ENCODE results near the gene PDE6A.
"Not testable (repeated sequence)": the region's sequence is repeated elsewhere in the genome, so short reads cannot be mapped to it uniquely, and the experiment has no call there.

The PDE6A gene

GRCh38 chr5:149942741-149943169 is 1.8 kb downstream of the PDE6A start:
- not testable (repeated sequence) for H3K4me2 ChIP-seq (ENCODE audit: low read length); H3K9me3 ChIP-seq (ENCODE audit: control insufficient read depth, low read length); H3K79me2 ChIP-seq; H3K36me3 ChIP-seq (ENCODE audit: control insufficient read depth, insufficient read depth, low read length); H2AFZ ChIP-seq; H3K27me3 ChIP-seq (ENCODE audit: control insufficient read depth, insufficient read depth, low read length); H3K4me1 ChIP-seq; H3K27ac ChIP-seq; H3K9ac ChIP-seq; H3K4me3 ChIP-seq (ENCODE audit: low read depth, low read length)

- H2AFZ ChIP-seq = no peak overlapping the region
- H3K36me3 ChIP-seq (ENCODE audit: control insufficient read depth, insufficient read depth, low read length) = no peaks in the 10 kb centered on the region
- no peaks in the 10 kb centered on the region for H3K79me2 ChIP-seq
- peaks cover 4% of the 10 kb centered on the region for H3K4me1 ChIP-seq
- no peaks in the 10 kb centered on the region for H3K27me3 ChIP-seq (ENCODE audit: control insufficient read depth, insufficient read depth, low read length)
- no peak overlapping the region for H3K9ac ChIP-seq
- TF ChIP-seq CTCF (IDR thresholded peaks at IDR 0.05) = no peak
- no peak overlapping the region for H3K27ac ChIP-seq
- no peak overlapping the region for H3K4me3 ChIP-seq (ENCODE audit: low read depth, low read length)
- H3K9me3 ChIP-seq (ENCODE audit: control insufficient read depth, low read length) = no peaks in the 10 kb centered on the region
- H3K4me2 ChIP-seq (ENCODE audit: low read length) = no peak overlapping the region
Observed at GRCh38 chr5:149942199-149942598, 2.4 kb downstream of the PDE6A start.

GRCh38 chr5:149941795-149942194 is 2.8 kb downstream of the PDE6A start:
- no peaks in the 10 kb centered on the region for H3K27me3 ChIP-seq (ENCODE audit: control insufficient read depth, insufficient read depth, low read length)
- H3K36me3 ChIP-seq (ENCODE audit: control insufficient read depth, insufficient read depth, low read length) = no peaks in the 10 kb centered on the region
- no peak overlapping the region for H3K4me3 ChIP-seq (ENCODE audit: low read depth, low read length)
- H3K79me2 ChIP-seq = no peaks in the 10 kb centered on the region
- H2AFZ ChIP-seq = no peak overlapping the region
- H3K9me3 ChIP-seq (ENCODE audit: control insufficient read depth, low read length) = no peaks in the 10 kb centered on the region
- TF ChIP-seq CTCF (IDR thresholded peaks at IDR 0.05) = no peak
- H3K27ac ChIP-seq = no peak overlapping the region
- H3K9ac ChIP-seq = no peak overlapping the region
- H3K4me2 ChIP-seq (ENCODE audit: low read length) = no peak overlapping the region
- H3K4me1 ChIP-seq = peaks cover 4% of the 10 kb centered on the region

GRCh38 chr5:149940941-149941644 is 3.5 kb downstream of the PDE6A start:
- Histone ChIP-seq H3K4me2 (ENCODE audit: low read length) (no peak overlapping the region), H3K79me2 (no peaks in the 10 kb centered on the region), H3K36me3 (ENCODE audit: control insufficient read depth, insufficient read depth, low read length) (no peaks in the 10 kb centered on the region), H3K4me3 (ENCODE audit: low read depth, low read length) (no peak overlapping the region), H3K9me3 (ENCODE audit: control insufficient read depth, low read length) (no peaks in the 10 kb centered on the region), H3K4me1 (peaks cover 4% of the 10 kb centered on the region), H3K27ac (no peak overlapping the region), H3K27me3 (ENCODE audit: control insufficient read depth, insufficient read depth, low read length) (no peaks in the 10 kb centered on the region), H2AFZ (no peak overlapping the region), H3K9ac (no peak overlapping the region)
- no peak for TF ChIP-seq CTCF (IDR thresholded peaks at IDR 0.05)

GRCh38 chr5:149940077-149940574 is 4.5 kb downstream of the PDE6A start:
- H3K4me2 ChIP-seq (ENCODE audit: low read length) = no peak overlapping the region
- H3K79me2 ChIP-seq = no peaks in the 10 kb centered on the region
- no peak overlapping the region for H3K4me3 ChIP-seq (ENCODE audit: low read depth, low read length)
- no peaks in the 10 kb centered on the region for H3K36me3 ChIP-seq (ENCODE audit: control insufficient read depth, insufficient read depth, low read length)
- H3K9me3 ChIP-seq (ENCODE audit: control insufficient read depth, low read length) = no peaks in the 10 kb centered on the region
- H3K4me1 ChIP-seq = peaks cover 10% of the 10 kb centered on the region
- H3K27ac ChIP-seq = no peak overlapping the region
- no peak for TF ChIP-seq CTCF (IDR thresholded peaks at IDR 0.05)
- H3K27me3 ChIP-seq (ENCODE audit: control insufficient read depth, insufficient read depth, low read length) = no peaks in the 10 kb centered on the region
- no peak overlapping the region for H2AFZ ChIP-seq
- H3K9ac ChIP-seq = no peak overlapping the region

All from parathyroid adenoma (tissue), 2 donors.